ENCODE data around the gene SLAIN2. TPM values are rescaled to one million over a fixed set of nuclear protein-coding genes. Genes with fewer than 3 reads are reported as not detected.

The SLAIN2 gene
- polyA plus RNA-seq, 2 donors: 17.9 to 41.5 TPM

DNA sequence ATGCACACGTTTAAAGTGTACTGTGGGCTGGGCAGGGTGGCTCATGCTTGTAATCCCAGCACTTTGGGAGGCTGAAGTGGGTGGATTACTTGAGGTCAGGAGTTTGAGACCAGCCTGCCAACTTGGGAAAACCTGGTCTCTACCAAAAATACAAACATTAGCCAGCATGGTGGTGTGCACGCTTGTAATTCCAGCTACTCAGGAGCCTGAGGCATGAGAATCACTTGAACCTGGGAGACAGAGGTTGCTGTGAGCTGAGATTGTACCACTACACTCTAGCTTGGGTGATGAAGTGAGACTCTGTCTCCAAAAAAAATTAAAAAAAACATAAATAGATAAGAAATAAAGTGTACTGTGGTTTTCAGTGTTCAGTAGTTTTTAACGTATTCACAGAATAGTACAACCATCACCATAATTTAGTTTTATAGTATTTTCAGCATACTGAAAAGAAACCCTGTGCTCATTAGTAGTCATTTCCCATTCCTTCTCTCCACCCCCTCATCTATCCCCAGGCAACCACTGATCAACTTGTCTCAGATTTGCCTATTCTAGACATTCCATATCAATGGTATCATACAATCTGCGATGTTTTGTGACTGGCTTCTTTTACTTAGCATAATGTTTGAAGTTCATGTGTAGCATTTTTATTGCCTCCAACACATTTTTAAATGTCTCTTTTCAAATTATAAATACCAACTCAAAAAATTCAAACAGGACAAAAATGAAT lies 19.1 kb downstream of the SLAIN2 start:
- no peaks in the 10 kb centered on the region for H3K27me3 ChIP-seq (ENCODE audit: control insufficient read depth in 1 of 2, insufficient read depth in 2 of 2, low read length in 2 of 2)
- no peak overlapping the region for H3K27ac ChIP-seq (ENCODE audit: low read depth in 2 of 2, low read length in 1 of 2)
- no peak overlapping the region for H3K4me3 ChIP-seq (ENCODE audit: low read depth in 1 of 2, low read length in 2 of 2)
- 45 to 50% methylated on average over 4 of the region's 4 CpGs for WGBS, 2 donors
- no peaks in the 10 kb centered on the region for H3K4me1 ChIP-seq (ENCODE audit: control insufficient read depth in 2 of 2, insufficient read depth in 2 of 2, low read length in 1 of 2)
- H3K9me3 ChIP-seq (ENCODE audit: control insufficient read depth in 2 of 2, insufficient read depth in 1 of 2, low read depth in 1 of 2, low read length in 1 of 2): no peaks in the 10 kb centered on the region
- no peaks in the 10 kb centered on the region for H3K36me3 ChIP-seq (ENCODE audit: control insufficient read depth in 2 of 2, insufficient read depth in 2 of 2, low read length in 1 of 2)

DNA sequence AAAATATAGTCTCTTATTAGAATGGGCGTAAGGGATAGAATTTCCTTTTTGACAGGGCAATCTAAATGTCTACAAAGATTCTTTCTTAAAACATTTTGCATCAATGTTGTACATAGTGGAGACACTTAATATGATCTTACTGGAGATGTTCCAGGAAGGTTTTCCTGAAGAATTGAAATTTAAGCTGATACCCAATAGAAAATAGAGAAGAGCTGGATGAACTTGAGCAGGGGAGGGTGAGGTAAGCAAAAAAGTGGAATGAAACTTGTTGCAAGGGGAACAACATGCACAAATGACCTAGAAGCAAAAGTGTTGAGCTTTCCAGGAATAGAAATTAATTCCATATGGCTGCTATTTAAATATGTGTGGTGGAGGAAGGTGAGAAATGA lies 19.7 kb downstream of the SLAIN2 start:
- Histone ChIP-seq H3K9me3 (ENCODE audit: control insufficient read depth in 2 of 2, insufficient read depth in 1 of 2, low read depth in 1 of 2, low read length in 1 of 2) (no peaks in the 10 kb centered on the region), H3K36me3 (ENCODE audit: control insufficient read depth in 2 of 2, insufficient read depth in 2 of 2, low read length in 1 of 2) (no peaks in the 10 kb centered on the region), H3K27ac (ENCODE audit: low read depth in 2 of 2, low read length in 1 of 2) (no peak overlapping the region), H3K27me3 (ENCODE audit: control insufficient read depth in 1 of 2, insufficient read depth in 2 of 2, low read length in 2 of 2) (no peaks in the 10 kb centered on the region), H3K4me3 (ENCODE audit: low read depth in 1 of 2, low read length in 2 of 2) (no peak overlapping the region), H3K4me1 (ENCODE audit: control insufficient read depth in 2 of 2, insufficient read depth in 2 of 2, low read length in 1 of 2) (no peaks in the 10 kb centered on the region)
- 79 to 84% methylated on average over 1 of the region's 1 CpG for WGBS, 2 donors

DNA sequence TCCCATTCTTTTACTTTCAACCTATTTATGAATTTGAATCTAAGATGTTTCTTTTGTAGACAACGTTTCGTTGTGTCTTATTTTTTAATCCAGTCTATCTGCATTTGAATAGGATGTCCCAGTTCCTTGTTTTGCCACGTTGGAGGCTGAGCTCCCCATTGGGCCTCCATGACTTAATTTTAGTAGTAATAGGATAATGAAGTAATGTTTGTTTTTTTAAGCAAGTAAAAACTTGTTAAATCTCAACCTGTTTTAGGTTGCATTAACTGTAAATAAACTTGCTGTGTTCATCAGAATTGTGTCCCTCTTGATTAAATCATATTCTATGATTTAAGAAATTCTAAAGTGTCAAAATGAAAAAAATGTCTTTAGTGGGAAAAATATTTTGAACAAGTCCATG lies 25.3 kb downstream of the SLAIN2 start:
- no peaks in the 10 kb centered on the region for H3K4me1 ChIP-seq (ENCODE audit: control insufficient read depth in 2 of 2, insufficient read depth in 2 of 2, low read length in 1 of 2)
- no peak overlapping the region for H3K27ac ChIP-seq (ENCODE audit: low read depth in 2 of 2, low read length in 1 of 2)
- WGBS, 2 donors: 49 to 60% methylated on average over 3 of the region's 3 CpGs
- no peak overlapping the region for H3K4me3 ChIP-seq (ENCODE audit: low read depth in 1 of 2, low read length in 2 of 2)
- no peaks in the 10 kb centered on the region for H3K36me3 ChIP-seq (ENCODE audit: control insufficient read depth in 2 of 2, insufficient read depth in 2 of 2, low read length in 1 of 2)
- no peaks in the 10 kb centered on the region for H3K27me3 ChIP-seq (ENCODE audit: control insufficient read depth in 1 of 2, insufficient read depth in 2 of 2, low read length in 2 of 2)
- H3K9me3 ChIP-seq (ENCODE audit: control insufficient read depth in 2 of 2, insufficient read depth in 1 of 2, low read depth in 1 of 2, low read length in 1 of 2): no peaks in the 10 kb centered on the region

DNA sequence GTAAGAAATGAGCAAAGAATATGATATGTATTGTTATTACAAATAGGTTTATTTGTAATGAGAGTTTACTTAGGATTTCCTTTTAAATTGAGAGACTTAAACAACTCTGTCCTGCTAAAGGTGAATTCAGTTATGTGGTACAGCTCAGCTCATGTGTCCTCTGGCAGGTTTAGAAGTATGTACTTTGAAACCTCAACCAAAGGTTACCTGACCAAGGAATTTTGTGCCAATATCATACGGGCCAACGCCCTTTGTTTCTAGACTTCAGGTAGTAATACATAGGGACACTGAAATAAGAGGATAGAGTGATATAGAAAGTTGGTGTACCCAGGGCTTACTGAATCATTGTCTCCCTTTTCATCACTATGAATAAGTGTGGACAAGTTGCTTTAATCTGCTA lies 25.7 kb downstream of the SLAIN2 start:
- Histone ChIP-seq H3K9me3 (ENCODE audit: control insufficient read depth in 2 of 2, insufficient read depth in 1 of 2, low read depth in 1 of 2, low read length in 1 of 2) (no peaks in the 10 kb centered on the region), H3K4me1 (ENCODE audit: control insufficient read depth in 2 of 2, insufficient read depth in 2 of 2, low read length in 1 of 2) (no peaks in the 10 kb centered on the region), H3K4me3 (ENCODE audit: low read depth in 1 of 2, low read length in 2 of 2) (no peak overlapping the region), H3K27ac (ENCODE audit: low read depth in 2 of 2, low read length in 1 of 2) (no peak overlapping the region), H3K27me3 (ENCODE audit: control insufficient read depth in 1 of 2, insufficient read depth in 2 of 2, low read length in 2 of 2) (no peaks in the 10 kb centered on the region), H3K36me3 (ENCODE audit: control insufficient read depth in 2 of 2, insufficient read depth in 2 of 2, low read length in 1 of 2) (no peaks in the 10 kb centered on the region)
- WGBS, 2 donors: 60 to 65% methylated on average over 2 of the region's 2 CpGs

DNA sequence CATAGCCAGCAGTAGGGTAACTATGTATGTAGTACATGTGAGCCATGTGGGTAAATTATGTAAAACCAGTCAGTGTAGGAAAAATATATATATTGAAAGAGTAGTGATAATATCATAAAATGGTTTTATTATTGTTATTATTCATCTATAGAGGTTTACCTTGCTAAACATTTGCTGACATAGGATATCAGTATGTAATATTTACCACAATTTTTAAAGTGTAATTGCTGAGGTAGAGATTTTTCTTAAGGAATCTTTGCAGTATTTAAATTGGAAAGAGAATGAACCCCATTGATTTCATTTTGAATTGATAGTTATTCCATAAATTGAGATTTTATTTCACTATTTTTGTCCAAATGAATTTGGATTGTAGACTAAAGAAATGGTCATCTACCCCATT lies 27.1 kb downstream of the SLAIN2 start:
- Histone ChIP-seq H3K27ac (ENCODE audit: low read depth in 2 of 2, low read length in 1 of 2) (no peak overlapping the region), H3K9me3 (ENCODE audit: control insufficient read depth in 2 of 2, insufficient read depth in 1 of 2, low read depth in 1 of 2, low read length in 1 of 2) (no peaks in the 10 kb centered on the region), H3K4me1 (ENCODE audit: control insufficient read depth in 2 of 2, insufficient read depth in 2 of 2, low read length in 1 of 2) (no peaks in the 10 kb centered on the region), H3K36me3 (ENCODE audit: control insufficient read depth in 2 of 2, insufficient read depth in 2 of 2, low read length in 1 of 2) (no peaks in the 10 kb centered on the region), H3K27me3 (ENCODE audit: control insufficient read depth in 1 of 2, insufficient read depth in 2 of 2, low read length in 2 of 2) (no peaks in the 10 kb centered on the region), H3K4me3 (ENCODE audit: low read depth in 1 of 2, low read length in 2 of 2) (no peak overlapping the region)

DNA sequence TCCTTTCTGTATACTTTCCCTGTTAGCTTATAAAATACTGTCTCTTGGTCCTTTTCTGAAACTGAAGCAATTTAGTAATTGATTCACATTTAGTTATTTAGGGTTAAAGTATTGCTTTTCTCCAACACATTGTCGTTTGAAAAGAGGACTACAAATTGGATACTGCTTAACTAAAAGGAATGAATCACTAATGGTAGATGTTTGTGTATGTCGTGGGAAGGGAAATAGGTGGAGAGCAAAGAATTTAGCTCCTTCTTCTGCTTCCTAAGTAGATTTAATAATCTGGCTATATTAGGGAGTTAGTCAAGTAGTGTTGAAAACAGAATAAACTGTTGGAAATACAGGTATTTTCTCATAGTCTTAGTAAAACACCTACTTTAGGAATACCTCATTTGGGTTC lies 27.9 kb downstream of the SLAIN2 start:
- Histone ChIP-seq H3K36me3 (ENCODE audit: control insufficient read depth in 2 of 2, insufficient read depth in 2 of 2, low read length in 1 of 2) (no peaks in the 10 kb centered on the region), H3K27ac (ENCODE audit: low read depth in 2 of 2, low read length in 1 of 2) (no peak overlapping the region), H3K9me3 (ENCODE audit: control insufficient read depth in 2 of 2, insufficient read depth in 1 of 2, low read depth in 1 of 2, low read length in 1 of 2) (no peaks in the 10 kb centered on the region), H3K4me3 (ENCODE audit: low read depth in 1 of 2, low read length in 2 of 2) (no peak overlapping the region), H3K4me1 (ENCODE audit: control insufficient read depth in 2 of 2, insufficient read depth in 2 of 2, low read length in 1 of 2) (no peaks in the 10 kb centered on the region), H3K27me3 (ENCODE audit: control insufficient read depth in 1 of 2, insufficient read depth in 2 of 2, low read length in 2 of 2) (no peaks in the 10 kb centered on the region)
- 24 to 27% methylated on average over 2 of the region's 2 CpGs for WGBS, 2 donors

DNA sequence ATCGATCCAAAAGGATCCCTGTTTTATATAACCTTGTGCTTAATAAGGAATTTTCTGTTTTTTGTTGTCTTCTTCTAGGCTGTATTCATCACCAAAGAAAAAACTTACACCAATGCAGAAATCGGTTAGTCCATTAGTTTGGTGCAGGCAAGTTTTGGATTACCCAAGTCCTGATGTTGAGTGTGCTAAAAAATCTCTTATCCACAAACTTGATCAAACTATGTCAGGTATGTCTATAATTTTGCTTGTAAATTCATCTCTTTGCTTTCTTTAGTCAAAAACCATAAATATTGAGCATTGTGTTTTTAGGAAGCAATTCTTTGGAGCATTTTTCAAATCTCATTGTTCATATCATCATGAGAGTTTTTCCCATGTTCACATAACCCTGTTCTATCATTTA lies 28.4 kb downstream of the SLAIN2 start:
- Histone ChIP-seq H3K4me3 (ENCODE audit: low read depth in 1 of 2, low read length in 2 of 2) (no peak overlapping the region), H3K4me1 (ENCODE audit: control insufficient read depth in 2 of 2, insufficient read depth in 2 of 2, low read length in 1 of 2) (no peaks in the 10 kb centered on the region), H3K36me3 (ENCODE audit: control insufficient read depth in 2 of 2, insufficient read depth in 2 of 2, low read length in 1 of 2) (no peaks in the 10 kb centered on the region), H3K27ac (ENCODE audit: low read depth in 2 of 2, low read length in 1 of 2) (no peak overlapping the region), H3K27me3 (ENCODE audit: control insufficient read depth in 1 of 2, insufficient read depth in 2 of 2, low read length in 2 of 2) (no peaks in the 10 kb centered on the region), H3K9me3 (ENCODE audit: control insufficient read depth in 2 of 2, insufficient read depth in 1 of 2, low read depth in 1 of 2, low read length in 1 of 2) (no peaks in the 10 kb centered on the region)
- WGBS, 2 donors: 92 to 94% methylated on average over 2 of the region's 2 CpGs

DNA sequence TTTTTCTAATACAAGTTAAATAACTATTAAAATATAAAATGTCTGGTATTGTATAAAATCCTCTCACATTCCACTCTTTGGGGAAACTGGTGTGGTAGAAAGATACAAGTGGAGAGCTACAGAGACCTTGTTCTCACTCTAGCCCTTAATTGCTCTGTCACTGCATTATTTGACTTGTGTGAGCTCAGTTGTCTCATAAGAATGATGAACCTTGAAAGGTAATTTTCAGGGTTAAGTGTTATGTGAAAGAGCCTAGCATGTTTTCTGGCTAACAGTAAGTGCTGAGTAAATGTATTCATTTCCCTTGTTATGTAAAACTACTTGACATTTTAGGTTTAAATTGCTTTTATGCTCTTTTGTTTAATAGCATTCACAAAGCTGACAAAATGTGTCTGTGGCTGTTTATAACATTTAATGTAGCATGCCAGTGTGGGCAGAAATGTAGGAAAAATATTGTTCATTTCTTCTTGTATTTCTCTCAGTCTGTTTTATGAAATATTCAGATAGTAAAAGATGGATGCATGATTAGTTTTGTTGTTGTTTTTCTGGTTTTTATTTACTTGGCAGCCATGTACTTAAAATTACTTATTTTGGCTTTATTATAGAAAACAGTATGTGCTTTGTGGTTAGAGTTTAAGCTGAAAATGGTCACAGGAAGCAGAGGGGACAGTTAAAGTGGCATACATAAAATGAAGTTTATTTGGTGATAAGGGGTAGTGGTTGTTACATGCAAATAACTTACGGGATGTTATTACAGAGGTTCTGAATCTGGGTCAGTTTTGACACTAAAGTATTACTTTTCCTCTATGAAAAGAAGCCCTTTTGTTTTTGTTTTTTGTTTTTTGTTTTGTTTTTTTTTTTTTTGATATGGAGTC lies 29.2 kb downstream of the SLAIN2 start:
- H3K27me3 ChIP-seq (ENCODE audit: control insufficient read depth in 1 of 2, insufficient read depth in 2 of 2, low read length in 2 of 2): no peaks in the 10 kb centered on the region
- H3K9me3 ChIP-seq (ENCODE audit: control insufficient read depth in 2 of 2, insufficient read depth in 1 of 2, low read depth in 1 of 2, low read length in 1 of 2): no peaks in the 10 kb centered on the region
- no peak overlapping the region for H3K4me3 ChIP-seq (ENCODE audit: low read depth in 1 of 2, low read length in 2 of 2)
- no peaks in the 10 kb centered on the region for H3K36me3 ChIP-seq (ENCODE audit: control insufficient read depth in 2 of 2, insufficient read depth in 2 of 2, low read length in 1 of 2)
- H3K4me1 ChIP-seq (ENCODE audit: control insufficient read depth in 2 of 2, insufficient read depth in 2 of 2, low read length in 1 of 2): no peaks in the 10 kb centered on the region
- H3K27ac ChIP-seq (ENCODE audit: low read depth in 2 of 2, low read length in 1 of 2): no peak overlapping the region
- WGBS, 2 donors: 79 to 86% methylated on average over 1 of the region's 1 CpG

DNA sequence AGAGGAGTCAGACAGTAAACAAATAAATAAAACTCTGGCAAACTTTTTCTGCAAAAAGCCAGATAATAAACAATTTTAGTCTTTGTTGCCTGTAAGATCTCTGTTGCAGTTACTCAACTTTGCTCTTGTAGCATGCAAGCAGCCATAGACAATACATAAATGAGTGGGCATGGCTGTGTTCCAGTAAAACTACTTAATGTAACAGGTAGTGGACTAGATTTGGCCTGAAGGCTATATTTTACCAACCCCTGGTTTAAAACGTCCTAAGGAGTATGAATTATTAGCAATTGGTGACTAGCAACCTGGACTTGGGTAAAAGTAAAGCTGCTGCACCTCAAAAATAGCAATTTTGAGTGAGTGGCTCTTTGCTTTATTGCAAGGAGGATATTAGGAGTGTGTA lies 30.9 kb downstream of the SLAIN2 start:
- no peaks in the 10 kb centered on the region for H3K4me1 ChIP-seq (ENCODE audit: control insufficient read depth in 2 of 2, insufficient read depth in 2 of 2, low read length in 1 of 2)
- 38 to 50% methylated on average over 1 of the region's 1 CpG for WGBS, 2 donors
- H3K27ac ChIP-seq (ENCODE audit: low read depth in 2 of 2, low read length in 1 of 2): no peak overlapping the region
- H3K27me3 ChIP-seq (ENCODE audit: control insufficient read depth in 1 of 2, insufficient read depth in 2 of 2, low read length in 2 of 2): no peaks in the 10 kb centered on the region
- no peaks in the 10 kb centered on the region for H3K9me3 ChIP-seq (ENCODE audit: control insufficient read depth in 2 of 2, insufficient read depth in 1 of 2, low read depth in 1 of 2, low read length in 1 of 2)
- no peaks in the 10 kb centered on the region for H3K36me3 ChIP-seq (ENCODE audit: control insufficient read depth in 2 of 2, insufficient read depth in 2 of 2, low read length in 1 of 2)
- H3K4me3 ChIP-seq (ENCODE audit: low read depth in 1 of 2, low read length in 2 of 2): no peak overlapping the region
